Psoas muscle (tissue), 8 donors: ENCODE results near the gene KIRREL3. TPM values are rescaled to one million over a fixed set of nuclear protein-coding genes. Genes with fewer than 3 reads are reported as not detected.

Experiments
- ATAC-seq, 4 donors: fragments of 200-7000 bp; cut with Tn5 transposase; one replicate each; pipeline ENCODE4 v1.9.1; 2020; ENCODE audit warnings: moderate library complexity in 3 of 4, mild to moderate bottlenecking in 2 of 4
- DNase-seq, 2 donors: peaks; one replicate each; pipeline ENCODE4 v3.0.0-alpha.2; 2020
- H3K27ac ChIP-seq: fragments of 200-600 bp; one replicate; pipeline ENCODE4 v1.8.0; 2022
- H3K27me3 ChIP-seq, 3 donors: fragments of 200-600 bp in 1 of 3; one replicate each; pipeline versions ENCODE4 v1.6.1 to v1.8.0; 2013 to 2022; ENCODE audit warnings: low read length in 2 of 3, mild to moderate bottlenecking in 2 of 3, moderate library complexity in 1 of 3; ENCODE audit not compliant: insufficient read depth in 3 of 3
- H3K36me3 ChIP-seq, 2 donors: fragments of 200-600 bp in 1 of 2; one replicate each; pipeline versions ENCODE4 v1.6.1 to v1.8.0; 2013 to 2022; ENCODE audit warnings: low read depth in 1 of 2, mild to moderate bottlenecking in 1 of 2, moderate library complexity in 1 of 2; ENCODE audit not compliant: insufficient read depth in 1 of 2
- H3K4me1 ChIP-seq: fragments of 200-600 bp; one replicate; pipeline ENCODE4 v1.8.0; 2022
- H3K4me3 ChIP-seq: fragments of 200-600 bp; one replicate; pipeline ENCODE4 v1.8.0; 2022; ENCODE audit warnings: mild to moderate bottlenecking
- H3K9me3 ChIP-seq: fragments of 200-600 bp; one replicate; pipeline ENCODE4 v1.8.0; 2022
- CTCF ChIP-seq: fragments of 200-600 bp; IDR thresholded peaks from one replicate; pipeline ENCODE4 v1.8.0; 2022; ENCODE audit warnings: antibody characterized with exemption
- WGBS, 3 donors: extraction: QIAGEN DNeasy Blood & Tissue Kit; methylation state at CpG; one replicate each; pipeline versions ENCODE4 v1.1.6 to v1.1.7; 2013; 5-methylcytosine and 5-hydroxymethylcytosine counted together
- intact Hi-C, 2 donors: fragments of 100-400 bp; cut with DNase I; formaldehyde crosslinking; loops; one replicate each; pipeline versions ENCODE4 v1.11.0 to v1.14.2; 2022
- polyA plus RNA-seq, 3 donors: library from polyadenylated mRNA; stranded (reverse); fragments of 200-250 nt; gene quantifications; one replicate each; pipeline ENCODE4 v1.2.3, GENCODE V29; 2013
- total RNA-seq, 4 donors: library from RNA; stranded (reverse); fragmentation: NEBNext Ultra II Directional in 2 of 4; extraction: Animal tissue kit (Norgen Biotek cat#: 25700) in 2 of 4; gene quantifications; one replicate each; pipeline versions ENCODE4 v1.2.1 to v1.2.4, GENCODE V29; 2021 to 2023
- donor health status: healthy with polysubstance abuse.
- donor health status: DM: no; HTN: no; CAD: no; lungs with moderate emphysema.
- donor health status: Bipolar disorder and iron deficiency.
- donor health status: healthy.
- donor health status: DM: yes; HTN: yes; CAD: no.
- donor health status: DM: no; HTN: no; CAD: no.
- donor health status: DM: no; HTN: no; CAD: no.
- donor health status: DM: yes; HTN: yes; CAD: no.

KIRREL3 gene
- total and polyA plus RNA-seq, 7 donors = 0.04 TPM; not detected in 6

- Histone ChIP-seq H3K4me1 (no peaks in the 10 kb centered on the region), H3K4me3 (no peak overlapping the region), H3K27ac (no peak overlapping the region), H3K9me3 (no peaks in the 10 kb centered on the region), H3K27me3 (peaks cover 0 to 14% (median 4%) of the 10 kb centered on the region in 3 donors), H3K36me3 (no peaks in the 10 kb centered on the region)
- WGBS, 3 donors = 84 to 92% (median 90%) methylated on average over 6 of the region's 6 CpGs
- TF ChIP-seq CTCF = no peak
- DNase-seq = no peak
- ATAC-seq = no peak
- intact Hi-C loops = loop anchor here (5.0 to 10.0 kb wide), 2 partner anchors 275 to 387 kb away; no protein-coding TSS in a partner anchor
These were observed 8.3 kb downstream of the KIRREL3 start for GRCh38 chr11:126992065-126992803.

GRCh38 chr11:126991596-126991995 is 9.0 kb downstream of the KIRREL3 start:
- Histone ChIP-seq H3K4me1 (no peaks in the 10 kb centered on the region), H3K36me3 (no peaks in the 10 kb centered on the region), H3K27ac (no peak overlapping the region), H3K4me3 (no peak overlapping the region), H3K27me3 (peaks cover 0 to 8% (median 4%) of the 10 kb centered on the region in 3 donors), H3K9me3 (no peaks in the 10 kb centered on the region)
- ATAC-seq = no peak
- DNase-seq = no peak
- 93 to 98% (median 98%) methylated on average over 2 of the region's 2 CpGs for WGBS, 3 donors
- TF ChIP-seq CTCF = no peak
- intact Hi-C loops = loop anchor here (2.0 to 10.0 kb wide), 4 partner anchors 274 to 551 kb away; no protein-coding TSS in a partner anchor

- Histone ChIP-seq H3K36me3 (no peaks in the 10 kb centered on the region), H3K9me3 (no peaks in the 10 kb centered on the region), H3K4me1 (no peaks in the 10 kb centered on the region), H3K27me3 (peaks cover 0 to 8% (median 4%) of the 10 kb centered on the region in 3 donors), H3K4me3 (no peak overlapping the region), H3K27ac (no peak overlapping the region)
- TF ChIP-seq CTCF = no peak
- ATAC-seq = no peak
- intact Hi-C loops = loop anchor here (2.0 to 10.0 kb wide), 4 partner anchors 274 to 550 kb away; no protein-coding TSS in a partner anchor
- no peak for DNase-seq
- 45 to 54% (median 53%) methylated on average over 11 of the region's 11 CpGs for WGBS, 3 donors
These were observed 9.7 kb downstream of the KIRREL3 start for GRCh38 chr11:126990716-126991480.

GRCh38 chr11:126989942-126990715 is 10.4 kb downstream of the KIRREL3 start:
- 24 to 30% (median 25%) methylated on average over 19 to 22 of the region's 22 CpGs for WGBS, 3 donors
- peak; percentile 78 for TF ChIP-seq CTCF
- peak; percentile 60 to 74 for DNase-seq
- peak; percentile 74 to 81 (median 76) for ATAC-seq
- Histone ChIP-seq H3K27ac (no peak overlapping the region), H3K4me3 (no peak overlapping the region), H3K36me3 (no peaks in the 10 kb centered on the region), H3K4me1 (no peaks in the 10 kb centered on the region), H3K9me3 (no peaks in the 10 kb centered on the region), H3K27me3 (peaks cover 0 to 8% (median 2%) of the 10 kb centered on the region in 3 donors)
- intact Hi-C loops = loop anchor here (2.0 to 10.0 kb wide), 4 partner anchors 273 to 549 kb away; no protein-coding TSS in a partner anchor
